Measurements from ENCODE around the gene TIMM50.

- no peak for TF ChIP-seq CTCF (conservative IDR thresholded peaks at IDR 0.05; ENCODE audit: low read depth, low read length)
- TF ChIP-seq EZH2 (IDR thresholded peaks at IDR 0.05; ENCODE audit: borderline replicate concordance, low read depth, low read length, poor library complexity, severe bottlenecking), result no peak
Observed at GRCh38 chr19:39469567-39469966, 11.1 kb upstream of the TIMM50 start.

All from A673 (cell line).